Suprapubic skin (tissue), 4 donors: ENCODE results near the gene NOC4L.

Experiments used
- EP300 ChIP-seq: sonication (generic); formaldehyde crosslinking; IDR thresholded peaks from one replicate; pipeline ENCODE4 v1.6.1; 2017; ENCODE audit warnings: antibody characterized with exemption
- POLR2A ChIP-seq, 2 donors: fragments of 450-650 bp; IDR thresholded peaks; one replicate each; pipeline ENCODE4 v1.6.1; 2017; ENCODE audit warnings: antibody characterized with exemption in 2 of 2, mild to moderate bottlenecking in 2 of 2, moderate library complexity in 2 of 2
- POLR2AphosphoS5 ChIP-seq, 3 donors: sonication (generic); formaldehyde crosslinking; IDR thresholded peaks; one replicate each; pipeline ENCODE4 v1.6.1; 2017; ENCODE audit warnings: antibody characterized with exemption in 3 of 3
- TF ChIP-seq, protein P1 (sequence below), 2 donors: fragments of 200-600 bp in 1 of 2; fragments of 450-650 bp in 1 of 2; sonication (generic) in 1 of 2; IDR thresholded peaks; one replicate each; pipeline ENCODE4 v1.5.1; 2016 to 2019; ENCODE audit warnings: antibody characterized with exemption in 2 of 2, mild to moderate bottlenecking in 1 of 2, moderate library complexity in 1 of 2

DNA sequence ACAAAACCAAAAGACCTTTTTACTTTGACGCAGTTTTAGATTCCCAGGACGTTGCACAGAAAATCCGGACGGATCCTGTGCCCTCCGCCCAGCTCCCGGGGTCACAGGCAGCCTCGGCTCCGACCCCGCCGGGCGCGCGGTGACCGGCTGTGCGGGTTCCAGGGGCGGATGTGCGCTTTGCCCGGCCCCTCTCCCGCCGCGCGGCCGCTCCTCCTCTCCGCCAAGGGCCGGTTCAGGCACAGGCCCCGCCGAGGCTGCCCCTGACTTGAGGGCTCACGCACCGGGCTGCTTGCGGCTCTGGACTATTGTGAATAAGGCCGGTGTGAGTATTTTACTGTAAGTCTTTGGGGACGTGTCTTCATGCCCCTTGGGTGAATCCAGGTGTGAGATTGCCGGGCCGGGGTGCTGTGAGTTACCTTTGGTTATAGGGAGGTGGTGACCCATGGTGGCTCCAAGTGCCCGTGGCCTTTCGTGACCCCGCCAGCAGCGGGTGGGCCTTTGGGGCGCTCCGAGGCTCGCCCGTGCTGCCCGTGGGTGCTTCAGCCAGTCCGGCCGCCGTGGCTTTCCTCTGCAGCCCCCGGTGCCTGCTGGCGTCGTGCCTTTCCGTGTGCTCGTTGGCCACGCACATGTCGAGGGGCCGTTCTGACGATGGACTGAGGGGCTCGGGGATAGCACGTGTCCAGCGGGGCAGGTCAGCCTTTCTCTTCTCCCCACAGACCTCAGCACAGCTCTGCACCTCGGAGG is 45.9 kb downstream of the NOC4L start:
- TF ChIP-seq, protein P1, sequence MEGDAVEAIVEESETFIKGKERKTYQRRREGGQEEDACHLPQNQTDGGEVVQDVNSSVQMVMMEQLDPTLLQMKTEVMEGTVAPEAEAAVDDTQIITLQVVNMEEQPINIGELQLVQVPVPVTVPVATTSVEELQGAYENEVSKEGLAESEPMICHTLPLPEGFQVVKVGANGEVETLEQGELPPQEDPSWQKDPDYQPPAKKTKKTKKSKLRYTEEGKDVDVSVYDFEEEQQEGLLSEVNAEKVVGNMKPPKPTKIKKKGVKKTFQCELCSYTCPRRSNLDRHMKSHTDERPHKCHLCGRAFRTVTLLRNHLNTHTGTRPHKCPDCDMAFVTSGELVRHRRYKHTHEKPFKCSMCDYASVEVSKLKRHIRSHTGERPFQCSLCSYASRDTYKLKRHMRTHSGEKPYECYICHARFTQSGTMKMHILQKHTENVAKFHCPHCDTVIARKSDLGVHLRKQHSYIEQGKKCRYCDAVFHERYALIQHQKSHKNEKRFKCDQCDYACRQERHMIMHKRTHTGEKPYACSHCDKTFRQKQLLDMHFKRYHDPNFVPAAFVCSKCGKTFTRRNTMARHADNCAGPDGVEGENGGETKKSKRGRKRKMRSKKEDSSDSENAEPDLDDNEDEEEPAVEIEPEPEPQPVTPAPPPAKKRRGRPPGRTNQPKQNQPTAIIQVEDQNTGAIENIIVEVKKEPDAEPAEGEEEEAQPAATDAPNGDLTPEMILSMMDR (IDR thresholded peaks at IDR 0.05): no peak
- no peak for TF ChIP-seq POLR2A (IDR thresholded peaks at IDR 0.05)
- no peak for TF ChIP-seq EP300
- TF ChIP-seq POLR2AphosphoS5 (IDR thresholded peaks at IDR 0.05): no peak
